K562 (cell line): Measurements from ENCODE around the gene F12.

Experiments used
- BDP1 ChIP-seq: IDR thresholded peaks from 3 replicates; pipeline ENCODE4 v1.6.1; 2011; ENCODE audit not compliant: insufficient read length, insufficient read depth
- CTCF ChIP-seq, 3 experiments: IDR thresholded peaks in 2 of 3; conservative IDR thresholded peaks in 1 of 3; 2 replicates each; pipeline ENCODE4 v1.5.1; 2011 to 2012; ENCODE audit warnings: low read length in 3 of 3, mild to moderate bottlenecking in 3 of 3, control low read depth in 2 of 3, improper control_type of control experiment in 1 of 3, inconsistent platforms in 1 of 3, low read depth in 1 of 3, mixed read lengths in 1 of 3, moderate library complexity in 1 of 3; ENCODE audit not compliant: insufficient read depth in 2 of 3
- HDAC6 ChIP-seq: IDR thresholded peaks from 2 replicates; pipeline ENCODE4 v1.6.1; 2012; ENCODE audit warnings: low read depth, mild to moderate bottlenecking, control low read depth, inconsistent platforms, low read length, moderate library complexity
- MAX ChIP-seq: sonication (generic); formaldehyde crosslinking; IDR thresholded peaks from 2 replicates; pipeline ENCODE4 v1.9.0; 2022; ENCODE audit warnings: mild to moderate bottlenecking, missing genetic modification reagents

DNA sequence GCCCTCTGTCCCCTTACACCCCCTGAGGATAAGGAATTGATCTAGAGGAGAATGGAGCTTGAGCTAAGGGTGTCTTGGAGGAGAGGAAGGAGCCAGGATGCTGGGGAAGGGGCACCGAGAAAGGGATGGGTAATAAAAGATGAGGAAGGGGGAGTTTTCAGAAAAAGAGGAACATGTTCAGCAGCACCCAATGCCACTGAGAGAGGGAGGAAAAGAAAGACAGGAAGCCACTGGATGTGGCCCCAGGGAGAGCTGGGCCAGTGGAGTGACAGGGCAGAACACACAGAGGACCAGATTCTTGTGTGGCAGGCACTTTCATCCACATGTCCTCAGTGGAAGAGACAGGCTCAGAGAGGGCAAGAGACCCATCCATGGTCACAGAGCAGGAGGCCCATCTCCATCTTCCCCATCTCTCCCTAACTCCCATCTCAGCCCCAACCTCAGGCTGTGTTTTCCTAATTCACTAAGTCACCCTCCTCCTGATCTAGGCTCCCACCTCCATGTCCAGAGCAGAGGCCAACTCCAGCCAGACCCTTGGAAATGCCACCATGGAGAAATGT lies 16.1 kb downstream of the F12 start:
- TF ChIP-seq CTCF (IDR thresholded peaks at IDR 0.05 in 2 of 3, conservative IDR thresholded peaks at IDR 0.05 in 1 of 3; ENCODE audit: insufficient read depth in 2 of 3, low read depth in 1 of 3, low read length in 3 of 3) (no peak), HDAC6 (no peak), BDP1 (no peak), MAX (CRISPR knock-in tag) (no peak)
